Measurements from ENCODE around the gene LMO7.
A peak's percentile ranks its signal among the peaks of the same experiment; 100 is the strongest.
"Not testable (repeated sequence)": the region's sequence is repeated elsewhere in the genome, so short reads cannot be mapped to it uniquely, and the experiment has no call there.

LMO7 gene

DNA sequence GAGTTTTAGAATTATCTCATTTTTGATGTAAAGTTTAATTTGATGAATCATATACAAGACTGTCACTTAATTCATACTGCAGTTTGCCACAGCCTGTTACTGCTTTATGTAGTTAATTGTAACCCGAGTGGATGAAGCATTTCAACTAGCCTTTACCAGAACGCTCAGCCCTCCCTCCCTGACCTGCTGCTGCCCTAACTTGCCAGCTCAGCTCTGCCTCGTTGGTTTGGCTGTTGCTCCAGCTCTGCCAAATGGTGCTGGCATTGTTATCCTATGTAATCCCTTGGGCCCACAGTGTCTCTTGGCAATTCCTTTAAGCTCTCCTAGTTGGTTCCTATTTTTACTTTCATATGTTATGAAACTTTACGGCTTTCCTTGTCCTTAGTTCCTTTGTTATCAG lies 113.3 kb downstream of the LMO7 start:
- DNase-seq: peak; percentile 44

DNA sequence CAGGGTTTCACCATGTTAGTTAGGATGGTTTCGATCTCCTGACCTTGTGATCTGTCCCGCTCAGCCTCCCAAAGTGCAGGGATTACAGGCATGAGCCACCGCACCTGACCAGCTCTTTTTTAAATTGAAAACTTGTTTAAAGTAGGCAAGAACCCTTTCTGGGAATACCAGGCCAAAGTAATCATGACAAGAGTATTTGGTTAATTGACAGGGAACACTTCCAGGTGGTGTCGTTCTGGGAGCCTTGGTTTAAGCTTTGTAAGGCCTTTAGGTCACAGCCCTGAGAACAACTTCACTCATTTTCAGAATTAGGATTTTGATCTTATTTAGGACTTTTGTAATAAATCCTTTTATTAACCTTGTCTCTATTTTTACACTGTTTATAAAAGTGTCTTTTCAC lies 115.2 kb downstream of the LMO7 start:
- DNase-seq: no peak

DNA sequence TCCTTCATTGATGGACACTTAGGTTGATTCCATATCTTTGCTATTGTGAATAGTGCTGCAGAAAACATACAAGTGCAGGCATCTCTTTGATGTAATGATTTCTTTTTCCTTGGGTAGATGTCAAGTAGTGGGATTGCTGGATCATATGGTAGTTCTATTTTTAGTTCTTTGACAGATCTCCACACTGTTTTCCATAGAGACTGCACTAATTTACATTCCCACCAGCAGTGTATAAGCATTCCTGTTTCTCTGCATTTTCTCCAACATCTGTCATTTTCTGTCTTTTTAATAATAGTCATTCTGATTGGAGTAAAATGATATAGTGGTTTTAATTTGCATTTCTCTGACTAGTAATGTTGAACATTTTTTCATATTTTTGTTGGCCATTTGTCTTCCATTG lies 116.7 kb downstream of the LMO7 start:
- no peak for DNase-seq

GRCh38 chr13:75754936-75755335 lies 118.8 kb downstream of the LMO7 start:
- no peak for DNase-seq

- DNase-seq: no peak
Measured at GRCh38 chr13:75757336-75757735, 121.2 kb downstream of the LMO7 start.

GRCh38 chr13:75759531-75759930 lies 123.4 kb downstream of the LMO7 start:
- no peak for DNase-seq

GRCh38 chr13:75760131-75761021 lies 124.2 kb downstream of the LMO7 start:
- no peak for DNase-seq

- DNase-seq: no peak
Measured at GRCh38 chr13:75761369-75761768, 125.2 kb downstream of the LMO7 start.

DNA sequence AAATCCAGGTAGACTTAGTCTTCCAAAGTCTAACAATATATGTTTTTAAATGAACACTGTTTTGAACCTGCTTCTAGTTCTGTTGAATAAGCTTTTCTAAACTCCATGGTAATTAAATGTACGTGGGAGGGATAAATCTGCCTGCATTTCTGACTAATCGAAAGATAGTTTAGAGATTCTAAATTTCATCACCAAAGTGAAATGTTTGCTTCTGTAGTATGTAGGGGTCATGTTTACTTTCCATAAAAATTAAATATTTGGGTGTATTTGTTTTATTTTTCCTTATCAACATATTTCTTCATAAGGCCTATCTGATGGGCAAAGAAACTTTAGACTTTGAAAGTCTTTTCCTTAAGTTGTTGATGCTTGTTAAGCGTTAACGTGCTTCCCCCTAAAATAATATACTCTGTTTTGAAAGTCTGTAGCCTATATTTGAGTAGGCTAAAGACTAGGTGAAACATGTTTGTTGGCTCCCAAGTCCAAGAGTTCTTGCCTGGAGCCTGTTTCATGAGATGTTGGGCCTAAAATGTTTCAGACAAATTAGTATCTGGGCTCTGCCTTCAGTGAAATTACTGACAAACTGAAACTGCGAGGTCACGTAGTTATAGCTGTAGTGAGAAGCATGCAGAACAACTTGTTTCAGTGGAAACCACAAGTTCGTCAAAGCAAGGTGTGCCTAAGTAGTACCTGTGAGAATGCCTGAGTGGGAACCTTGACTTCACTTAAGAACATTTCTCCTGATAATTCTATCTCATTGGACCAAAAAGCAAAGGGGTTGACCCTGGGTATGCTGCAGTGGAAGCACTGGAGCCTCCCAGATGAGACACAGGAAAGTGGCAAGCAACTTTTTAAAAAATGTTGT lies 126.2 kb downstream of the LMO7 start:
- no peak for DNase-seq

- DNase-seq: no peak
Measured at GRCh38 chr13:75762955-75763354, 126.8 kb downstream of the LMO7 start.

GRCh38 chr13:75763512-75763911 lies 127.4 kb downstream of the LMO7 start:
- no peak for DNase-seq

DNA sequence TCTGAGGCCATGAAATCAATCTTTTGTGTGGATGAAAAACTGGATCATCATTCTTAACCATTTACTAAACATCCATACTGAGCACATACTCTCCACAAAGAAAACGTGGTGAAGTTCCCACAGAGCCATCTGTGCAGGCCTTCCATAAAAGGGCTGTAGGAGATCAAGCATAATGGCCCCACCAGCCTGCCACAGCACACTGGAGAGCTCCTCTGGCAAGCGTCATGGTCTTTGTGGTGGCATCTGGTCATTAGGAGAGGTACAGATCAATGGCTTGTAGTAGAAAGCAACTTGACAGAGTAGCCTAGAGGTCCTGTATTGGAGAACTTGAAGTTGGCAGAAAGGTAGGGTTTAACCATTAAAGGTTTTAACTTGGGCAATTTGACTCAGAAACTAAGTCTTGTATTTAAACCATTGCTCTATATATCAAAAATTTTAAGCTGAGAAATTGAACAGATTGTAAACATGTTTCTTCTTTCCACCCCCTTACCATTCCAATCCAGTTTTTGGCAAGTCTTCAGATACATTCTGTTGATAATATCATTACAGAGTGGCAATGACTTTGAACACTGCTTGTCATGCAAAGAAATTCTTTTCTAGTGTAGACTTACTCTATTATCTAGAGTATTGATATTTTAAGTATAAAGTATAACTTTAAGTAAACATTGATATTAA lies 128.3 kb downstream of the LMO7 start:
- no peak for DNase-seq

- no peak for DNase-seq
Measured at GRCh38 chr13:75764926-75765310, 128.8 kb downstream of the LMO7 start.

GRCh38 chr13:75766636-75767035 lies 130.5 kb downstream of the LMO7 start:
- no peak for DNase-seq

DNA sequence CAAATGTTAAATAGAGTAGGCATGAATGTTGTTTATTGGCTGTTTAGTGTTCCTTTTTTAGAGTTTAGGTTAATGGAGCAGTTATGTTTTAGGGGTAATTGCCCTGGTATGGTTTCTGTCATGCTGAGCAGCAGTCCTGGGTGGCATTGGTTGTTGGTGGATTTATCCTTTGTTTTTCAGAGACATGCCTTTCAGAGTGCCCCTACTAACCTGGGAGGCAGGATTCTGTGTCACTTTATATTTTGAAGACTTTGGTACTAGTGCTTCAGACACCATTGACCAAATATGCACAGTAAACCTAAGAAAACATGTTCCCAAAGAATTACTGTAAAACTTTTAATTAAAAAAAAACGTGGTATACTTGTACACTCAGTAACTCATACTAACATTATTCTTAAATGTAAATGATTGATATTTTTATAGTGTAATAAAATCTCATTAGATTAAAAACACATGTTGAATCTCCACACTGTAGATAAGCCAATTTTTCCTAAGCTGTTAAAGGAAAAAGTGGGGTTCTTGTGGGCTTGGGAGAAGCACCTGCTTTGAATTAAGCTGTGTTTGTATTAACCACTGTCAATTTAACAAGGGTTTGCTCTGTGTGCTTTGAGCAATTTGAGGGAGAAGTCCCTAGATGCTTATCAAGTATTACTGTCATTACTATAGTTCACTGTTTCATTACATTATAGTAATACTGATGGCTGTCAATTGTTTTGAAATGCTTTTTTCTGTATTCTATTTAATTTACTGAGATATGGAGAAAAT lies 133.2 kb downstream of the LMO7 start:
- peak; percentile 83 for DNase-seq

DNA sequence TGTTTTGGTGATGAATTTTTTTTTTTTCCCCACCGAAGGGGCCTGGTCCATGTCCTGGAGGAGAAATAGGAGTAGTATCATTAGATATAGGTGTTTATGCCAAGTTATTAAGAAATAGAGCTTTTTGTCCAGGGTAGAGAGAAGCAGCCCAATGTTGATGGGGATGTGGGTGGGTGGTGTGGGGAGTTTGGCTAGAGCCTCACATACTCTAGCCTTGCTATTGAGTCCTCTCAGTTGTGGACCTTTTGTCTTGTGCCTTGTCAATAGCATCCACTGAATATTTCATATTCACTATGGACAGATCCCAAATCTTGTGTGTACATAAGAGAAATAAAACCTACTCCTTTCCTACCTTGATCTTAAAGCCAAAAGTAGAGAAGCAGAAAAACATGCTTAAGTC lies 134.0 kb downstream of the LMO7 start:
- DNase-seq: no peak

GRCh38 chr13:75770592-75771011 lies 134.5 kb downstream of the LMO7 start:
- DNase-seq: peak; percentile 45

DNA sequence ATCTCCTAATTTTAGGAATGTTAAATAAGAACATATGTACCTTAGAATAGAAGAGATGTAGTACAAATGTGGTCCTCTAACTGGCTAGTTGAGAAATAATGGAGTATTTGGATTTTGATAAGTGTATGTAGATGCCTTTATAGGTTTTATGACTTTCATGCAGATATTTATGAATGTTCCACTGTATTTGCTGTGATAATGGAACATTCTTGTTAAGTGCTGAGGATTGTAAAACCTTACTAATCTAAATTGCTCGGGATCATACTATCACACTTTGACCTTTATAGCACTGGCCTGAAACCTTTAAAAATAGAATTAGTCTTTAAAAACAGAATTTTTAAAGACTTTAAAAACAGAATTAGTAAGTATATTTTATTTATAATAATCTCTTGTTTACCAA lies 135.1 kb downstream of the LMO7 start:
- DNase-seq: no peak

DNA sequence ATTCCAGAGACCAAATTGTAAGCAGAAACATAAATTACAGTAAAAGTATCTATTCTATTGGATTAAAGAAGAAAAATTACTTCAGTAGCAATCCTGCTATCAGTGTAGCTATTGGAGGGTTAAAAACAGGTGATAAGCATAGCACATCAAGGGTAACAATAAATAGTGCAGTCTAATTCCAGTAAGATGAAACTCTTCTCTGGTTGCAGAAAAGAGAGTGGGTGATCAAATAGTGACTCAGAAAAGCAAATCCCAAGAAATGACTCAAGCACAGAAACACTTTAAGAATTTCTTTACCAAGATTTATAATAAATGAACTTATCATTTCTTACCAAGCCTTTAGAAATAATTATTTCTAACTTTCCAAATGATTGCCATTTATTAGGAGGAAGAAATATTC lies 135.7 kb downstream of the LMO7 start:
- DNase-seq: peak; percentile 83

- DNase-seq: no peak
Measured at GRCh38 chr13:75774176-75774575, 138.0 kb downstream of the LMO7 start.

DNA sequence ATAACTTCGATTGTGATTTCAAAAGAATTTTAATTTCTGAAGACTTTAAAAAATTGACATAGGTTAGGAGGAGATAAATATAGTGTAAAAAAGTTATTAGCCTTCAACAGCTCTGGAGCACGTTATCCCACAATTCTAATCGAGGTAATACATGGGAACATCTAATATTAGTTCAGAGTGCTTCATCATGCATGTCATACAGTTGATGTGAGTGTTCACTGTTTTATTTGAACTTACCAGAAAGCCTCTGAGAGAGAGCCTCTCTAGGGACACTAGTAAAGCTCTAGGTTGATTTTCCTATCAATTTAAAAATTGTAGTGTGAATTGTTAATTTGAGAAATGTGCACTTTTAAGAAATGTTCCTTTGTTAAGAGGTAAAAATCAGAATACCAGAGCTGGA lies 140.4 kb downstream of the LMO7 start:
- no peak for DNase-seq

- no peak for DNase-seq
Measured at GRCh38 chr13:75779393-75779792, 143.3 kb downstream of the LMO7 start.

GRCh38 chr13:75780103-75780502 lies 144.0 kb downstream of the LMO7 start:
- not testable (repeated sequence) for DNase-seq

Measured in fibroblast of skin of right quadriceps (primary cell).